ENCODE results near the gene TMEM18. TPM values are rescaled to one million over a fixed set of nuclear protein-coding genes. Genes with fewer than 3 reads are reported as not detected.
A peak's percentile ranks its signal among the peaks of the same experiment; 100 is the strongest.

The TMEM18 gene
- total and polyA plus RNA-seq, 8 donors: 1.4 to 31.1 (median 14.5) TPM

DNA sequence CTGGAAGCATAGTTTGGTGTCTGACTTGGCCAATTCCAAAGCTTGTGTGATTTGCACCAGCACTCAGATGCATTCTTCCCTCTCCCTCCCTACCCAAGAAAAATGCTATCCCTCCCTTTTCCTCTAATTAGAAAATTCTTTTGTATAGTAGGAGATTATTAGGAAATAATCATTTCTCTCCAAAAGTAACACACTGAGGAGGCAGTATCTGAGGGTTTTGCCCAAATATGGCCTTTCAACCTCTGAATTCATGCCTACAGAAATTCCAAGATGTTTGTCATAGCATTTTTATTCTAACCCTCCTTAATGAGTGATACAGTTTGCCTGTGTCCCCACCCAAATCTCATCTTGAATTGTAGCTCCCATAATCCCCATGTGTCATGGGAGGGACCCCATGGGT lies 5.0 kb upstream of the TMEM18 start:
- H3K27ac ChIP-seq: no peak overlapping the region
- H3K9me3 ChIP-seq: peaks cover 0 to 34% (median 17%) of the 10 kb centered on the region in 4 donors
- H3K36me3 ChIP-seq: no peaks in the 10 kb centered on the region
- TF ChIP-seq POLR2A (IDR thresholded peaks at IDR 0.05) (no peak), EP300 (IDR thresholded peaks at IDR 0.05) (no peak), POLR2AphosphoS5 (IDR thresholded peaks at IDR 0.05) (no peak)
- TF ChIP-seq, protein P1, sequence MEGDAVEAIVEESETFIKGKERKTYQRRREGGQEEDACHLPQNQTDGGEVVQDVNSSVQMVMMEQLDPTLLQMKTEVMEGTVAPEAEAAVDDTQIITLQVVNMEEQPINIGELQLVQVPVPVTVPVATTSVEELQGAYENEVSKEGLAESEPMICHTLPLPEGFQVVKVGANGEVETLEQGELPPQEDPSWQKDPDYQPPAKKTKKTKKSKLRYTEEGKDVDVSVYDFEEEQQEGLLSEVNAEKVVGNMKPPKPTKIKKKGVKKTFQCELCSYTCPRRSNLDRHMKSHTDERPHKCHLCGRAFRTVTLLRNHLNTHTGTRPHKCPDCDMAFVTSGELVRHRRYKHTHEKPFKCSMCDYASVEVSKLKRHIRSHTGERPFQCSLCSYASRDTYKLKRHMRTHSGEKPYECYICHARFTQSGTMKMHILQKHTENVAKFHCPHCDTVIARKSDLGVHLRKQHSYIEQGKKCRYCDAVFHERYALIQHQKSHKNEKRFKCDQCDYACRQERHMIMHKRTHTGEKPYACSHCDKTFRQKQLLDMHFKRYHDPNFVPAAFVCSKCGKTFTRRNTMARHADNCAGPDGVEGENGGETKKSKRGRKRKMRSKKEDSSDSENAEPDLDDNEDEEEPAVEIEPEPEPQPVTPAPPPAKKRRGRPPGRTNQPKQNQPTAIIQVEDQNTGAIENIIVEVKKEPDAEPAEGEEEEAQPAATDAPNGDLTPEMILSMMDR (IDR thresholded peaks at IDR 0.05): no peak
- intact Hi-C loops (cut with DNase I; ENCODE audit: low total_unique reads): no loop called here
- H3K27me3 ChIP-seq: no peaks in the 10 kb centered on the region
- no peak overlapping the region for H3K4me3 ChIP-seq
- H3K4me1 ChIP-seq: peaks cover 0 to 9% (median 4%) of the 10 kb centered on the region in 4 donors
- no peak for DNase-seq

DNA sequence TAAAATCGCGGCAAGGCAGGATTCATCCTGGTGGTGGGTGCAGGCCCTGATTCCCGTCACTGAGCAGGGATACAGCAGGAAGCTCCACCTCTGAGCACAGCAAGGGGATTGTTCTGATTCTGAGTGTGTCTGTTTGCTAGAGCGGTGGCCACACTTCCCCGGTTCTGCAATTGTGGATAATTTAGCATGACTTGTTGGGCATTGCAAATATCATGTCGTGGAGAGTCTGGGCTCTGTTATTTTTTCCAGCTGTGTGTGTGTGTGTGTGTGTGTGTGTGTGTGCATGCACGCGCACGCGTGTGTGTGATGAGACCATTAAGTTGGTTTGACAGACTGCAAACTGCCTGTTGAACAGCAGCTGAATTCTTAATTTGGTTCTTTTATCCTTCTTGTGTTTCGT lies 4.1 kb upstream of the TMEM18 start:
- Histone ChIP-seq H3K27ac (no peak overlapping the region), H3K4me1 (peaks cover 0 to 10% (median 6%) of the 10 kb centered on the region in 4 donors), H3K9me3 (peaks cover 0 to 28% (median 16%) of the 10 kb centered on the region in 4 donors), H3K27me3 (no peaks in the 10 kb centered on the region), H3K36me3 (no peaks in the 10 kb centered on the region), H3K4me3 (no peak overlapping the region)
- peak in 1 of 2 donors; percentile 32 for DNase-seq
- 78 to 86% (median 81%) methylated on average over 11 of the region's 11 CpGs for WGBS, 5 donors
- intact Hi-C loops (cut with DNase I; ENCODE audit: low total_unique reads): no loop called here
- TF ChIP-seq, protein P1 (IDR thresholded peaks at IDR 0.05): no peak
- no peak for TF ChIP-seq EP300 (IDR thresholded peaks at IDR 0.05)
- TF ChIP-seq POLR2A (IDR thresholded peaks at IDR 0.05): no peak
- no peak for TF ChIP-seq POLR2AphosphoS5 (IDR thresholded peaks at IDR 0.05)

DNA sequence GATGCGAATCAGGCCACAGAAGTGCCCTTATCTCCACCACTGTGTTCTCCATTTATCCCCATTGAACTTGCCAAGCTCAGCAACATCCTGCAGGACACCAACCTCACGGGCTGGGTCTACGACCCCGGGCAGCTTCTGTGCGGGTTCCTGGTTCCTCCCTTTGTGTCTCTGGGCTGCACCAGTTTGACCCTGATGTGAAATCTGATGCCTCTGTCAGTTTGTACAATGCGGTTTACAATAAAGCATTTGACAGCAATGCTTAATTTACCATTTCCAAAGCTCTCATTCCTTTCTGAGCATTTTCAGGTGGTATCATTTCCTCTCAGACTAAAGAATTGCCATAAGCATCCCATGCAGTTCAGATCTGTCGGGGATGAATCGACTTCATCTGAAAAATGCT lies 3.3 kb upstream of the TMEM18 start:
- TF ChIP-seq, protein P1 (IDR thresholded peaks at IDR 0.05): no peak
- no peak for TF ChIP-seq POLR2A (IDR thresholded peaks at IDR 0.05)
- no peak for DNase-seq
- 81 to 90% (median 82%) methylated on average over 8 of the region's 8 CpGs for WGBS, 5 donors
- peaks cover 0 to under 1% (median 0%) of the 10 kb centered on the region in 4 donors for H3K36me3 ChIP-seq
- intact Hi-C loops (cut with DNase I; ENCODE audit: low total_unique reads): no loop called here
- peaks cover 0 to 18% (median 14%) of the 10 kb centered on the region in 4 donors for H3K4me1 ChIP-seq
- no peak overlapping the region for H3K4me3 ChIP-seq
- H3K27me3 ChIP-seq: no peaks in the 10 kb centered on the region
- H3K9me3 ChIP-seq: peaks cover 0 to 20% (median 9%) of the 10 kb centered on the region in 4 donors
- no peak overlapping the region for H3K27ac ChIP-seq

DNA sequence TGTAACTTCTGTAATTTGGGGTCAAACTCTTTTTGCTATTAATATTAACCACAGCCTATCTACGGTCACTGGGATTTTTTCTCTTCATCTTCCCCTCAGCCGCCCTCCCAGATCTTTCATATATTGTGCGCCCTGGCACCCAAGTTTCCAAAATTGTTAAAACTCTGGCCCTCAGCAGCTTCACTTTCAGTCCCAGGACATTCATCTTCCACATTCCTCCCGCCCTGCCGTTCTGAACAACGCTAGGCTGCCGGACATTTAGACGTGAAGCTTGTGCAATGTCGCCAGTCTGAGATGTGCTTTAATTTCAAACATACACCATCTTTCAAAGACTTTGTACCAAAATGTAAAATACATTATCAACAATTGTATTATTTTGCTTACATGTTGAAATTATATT lies 1.8 kb upstream of the TMEM18 start:
- no peak overlapping the region for H3K4me3 ChIP-seq
- H3K36me3 ChIP-seq: peaks cover 0 to 16% (median 7%) of the 10 kb centered on the region in 4 donors
- no peak for DNase-seq
- intact Hi-C loops (cut with DNase I; ENCODE audit: low total_unique reads): no loop called here
- TF ChIP-seq POLR2A (IDR thresholded peaks at IDR 0.05): no peak
- TF ChIP-seq, protein P1 (IDR thresholded peaks at IDR 0.05): no peak
- TF ChIP-seq POLR2AphosphoS5 (IDR thresholded peaks at IDR 0.05): no peak
- no peak for TF ChIP-seq EP300 (IDR thresholded peaks at IDR 0.05)
- no peak overlapping the region for H3K27ac ChIP-seq
- H3K9me3 ChIP-seq: peaks cover 0 to 5% (median 2%) of the 10 kb centered on the region in 4 donors
- H3K27me3 ChIP-seq: no peaks in the 10 kb centered on the region
- WGBS, 5 donors: 90 to 94% (median 93%) methylated on average over 9 of the region's 9 CpGs
- peaks cover 0 to 30% (median 19%) of the 10 kb centered on the region in 4 donors for H3K4me1 ChIP-seq
